HEK293 (cell line): Measurements from ENCODE around the gene CENPF.
"Not testable (repeated sequence)": the region's sequence is repeated elsewhere in the genome, so short reads cannot be mapped to it uniquely, and the experiment has no call there.

ENCODE experiments used
- MEIS1 ChIP-seq: sonication (generic); formaldehyde crosslinking; IDR thresholded peaks from 2 replicates; pipeline ENCODE4 v1.8.1; 2022; ENCODE audit warnings: missing genetic modification reagents, mild to moderate bottlenecking, borderline replicate concordance
- ZNF24 ChIP-seq: fragments of 450-650 bp; formaldehyde crosslinking; IDR thresholded peaks from 2 replicates; pipeline ENCODE4 v1.5.1; 2016; ENCODE audit warnings: missing biosample characterization, missing genetic modification characterization
- ZNF623 ChIP-seq: fragments of 450-650 bp; formaldehyde crosslinking; IDR thresholded peaks from 2 replicates; pipeline ENCODE4 v1.5.1; 2016; ENCODE audit warnings: missing biosample characterization, missing genetic modification characterization
- ZNF629 ChIP-seq: fragments of 450-650 bp; formaldehyde crosslinking; IDR thresholded peaks from 2 replicates; pipeline ENCODE4 v1.5.1; 2017; ENCODE audit warnings: missing biosample characterization, missing genetic modification characterization
- TF ChIP-seq, protein P1 (sequence below): fragments of 450-650 bp; formaldehyde crosslinking; IDR thresholded peaks from 2 replicates; pipeline ENCODE4 v1.5.1; 2016; ENCODE audit warnings: missing biosample characterization, missing genetic modification characterization
- TF ChIP-seq, protein P2 (sequence below): fragments of 450-650 bp; formaldehyde crosslinking; IDR thresholded peaks from 2 replicates; pipeline ENCODE4 v1.5.1; 2016; ENCODE audit warnings: missing biosample characterization, missing genetic modification characterization, low read depth
- TF ChIP-seq, protein P3 (sequence below): fragments of 450-650 bp; formaldehyde crosslinking; IDR thresholded peaks from 2 replicates; pipeline ENCODE4 v1.5.1; 2016; ENCODE audit warnings: missing biosample characterization, missing genetic modification characterization
- TF ChIP-seq, protein P4 (sequence below): fragments of 450-650 bp; formaldehyde crosslinking; IDR thresholded peaks from 2 replicates; pipeline ENCODE4 v1.5.1; 2016; ENCODE audit warnings: missing biosample characterization, missing genetic modification characterization

DNA sequence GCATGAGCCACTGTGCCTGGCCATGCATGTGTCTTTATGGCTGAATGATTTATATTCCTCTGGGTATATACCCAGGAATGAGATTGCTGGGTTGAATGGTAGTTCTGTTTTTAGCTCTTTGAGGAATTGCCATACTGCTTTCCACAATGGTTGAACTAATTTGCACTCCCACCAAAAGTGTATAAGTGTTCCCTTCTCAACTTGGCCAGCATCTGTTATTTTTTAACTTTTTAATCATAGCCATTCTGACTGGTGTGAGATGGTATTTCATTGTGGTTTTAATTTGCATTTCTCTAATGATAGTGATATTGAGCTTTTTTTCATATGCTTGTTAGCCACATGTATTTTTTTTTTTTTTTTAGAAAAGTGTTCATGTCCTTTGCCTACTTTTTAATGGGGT, 7.1 kb downstream of the CENPF start:
- not testable (repeated sequence) for TF ChIP-seq ZNF623 (tag by site-specific recombination); ZNF24 (tag by site-specific recombination); ZNF629 (tag by site-specific recombination); MEIS1 (CRISPR knock-in tag)
- TF ChIP-seq, protein P1, sequence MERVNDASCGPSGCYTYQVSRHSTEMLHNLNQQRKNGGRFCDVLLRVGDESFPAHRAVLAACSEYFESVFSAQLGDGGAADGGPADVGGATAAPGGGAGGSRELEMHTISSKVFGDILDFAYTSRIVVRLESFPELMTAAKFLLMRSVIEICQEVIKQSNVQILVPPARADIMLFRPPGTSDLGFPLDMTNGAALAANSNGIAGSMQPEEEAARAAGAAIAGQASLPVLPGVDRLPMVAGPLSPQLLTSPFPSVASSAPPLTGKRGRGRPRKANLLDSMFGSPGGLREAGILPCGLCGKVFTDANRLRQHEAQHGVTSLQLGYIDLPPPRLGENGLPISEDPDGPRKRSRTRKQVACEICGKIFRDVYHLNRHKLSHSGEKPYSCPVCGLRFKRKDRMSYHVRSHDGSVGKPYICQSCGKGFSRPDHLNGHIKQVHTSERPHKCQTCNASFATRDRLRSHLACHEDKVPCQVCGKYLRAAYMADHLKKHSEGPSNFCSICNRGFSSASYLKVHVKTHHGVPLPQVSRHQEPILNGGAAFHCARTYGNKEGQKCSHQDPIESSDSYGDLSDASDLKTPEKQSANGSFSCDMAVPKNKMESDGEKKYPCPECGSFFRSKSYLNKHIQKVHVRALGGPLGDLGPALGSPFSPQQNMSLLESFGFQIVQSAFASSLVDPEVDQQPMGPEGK (tag by site-specific recombination), result not testable (repeated sequence)
- TF ChIP-seq, protein P2, sequence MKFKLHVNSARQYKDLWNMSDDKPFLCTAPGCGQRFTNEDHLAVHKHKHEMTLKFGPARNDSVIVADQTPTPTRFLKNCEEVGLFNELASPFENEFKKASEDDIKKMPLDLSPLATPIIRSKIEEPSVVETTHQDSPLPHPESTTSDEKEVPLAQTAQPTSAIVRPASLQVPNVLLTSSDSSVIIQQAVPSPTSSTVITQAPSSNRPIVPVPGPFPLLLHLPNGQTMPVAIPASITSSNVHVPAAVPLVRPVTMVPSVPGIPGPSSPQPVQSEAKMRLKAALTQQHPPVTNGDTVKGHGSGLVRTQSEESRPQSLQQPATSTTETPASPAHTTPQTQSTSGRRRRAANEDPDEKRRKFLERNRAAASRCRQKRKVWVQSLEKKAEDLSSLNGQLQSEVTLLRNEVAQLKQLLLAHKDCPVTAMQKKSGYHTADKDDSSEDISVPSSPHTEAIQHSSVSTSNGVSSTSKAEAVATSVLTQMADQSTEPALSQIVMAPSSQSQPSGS (tag by site-specific recombination), result not testable (repeated sequence)
- TF ChIP-seq, protein P3, sequence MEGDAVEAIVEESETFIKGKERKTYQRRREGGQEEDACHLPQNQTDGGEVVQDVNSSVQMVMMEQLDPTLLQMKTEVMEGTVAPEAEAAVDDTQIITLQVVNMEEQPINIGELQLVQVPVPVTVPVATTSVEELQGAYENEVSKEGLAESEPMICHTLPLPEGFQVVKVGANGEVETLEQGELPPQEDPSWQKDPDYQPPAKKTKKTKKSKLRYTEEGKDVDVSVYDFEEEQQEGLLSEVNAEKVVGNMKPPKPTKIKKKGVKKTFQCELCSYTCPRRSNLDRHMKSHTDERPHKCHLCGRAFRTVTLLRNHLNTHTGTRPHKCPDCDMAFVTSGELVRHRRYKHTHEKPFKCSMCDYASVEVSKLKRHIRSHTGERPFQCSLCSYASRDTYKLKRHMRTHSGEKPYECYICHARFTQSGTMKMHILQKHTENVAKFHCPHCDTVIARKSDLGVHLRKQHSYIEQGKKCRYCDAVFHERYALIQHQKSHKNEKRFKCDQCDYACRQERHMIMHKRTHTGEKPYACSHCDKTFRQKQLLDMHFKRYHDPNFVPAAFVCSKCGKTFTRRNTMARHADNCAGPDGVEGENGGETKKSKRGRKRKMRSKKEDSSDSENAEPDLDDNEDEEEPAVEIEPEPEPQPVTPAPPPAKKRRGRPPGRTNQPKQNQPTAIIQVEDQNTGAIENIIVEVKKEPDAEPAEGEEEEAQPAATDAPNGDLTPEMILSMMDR (tag by site-specific recombination), result not testable (repeated sequence)
- TF ChIP-seq, protein P4, sequence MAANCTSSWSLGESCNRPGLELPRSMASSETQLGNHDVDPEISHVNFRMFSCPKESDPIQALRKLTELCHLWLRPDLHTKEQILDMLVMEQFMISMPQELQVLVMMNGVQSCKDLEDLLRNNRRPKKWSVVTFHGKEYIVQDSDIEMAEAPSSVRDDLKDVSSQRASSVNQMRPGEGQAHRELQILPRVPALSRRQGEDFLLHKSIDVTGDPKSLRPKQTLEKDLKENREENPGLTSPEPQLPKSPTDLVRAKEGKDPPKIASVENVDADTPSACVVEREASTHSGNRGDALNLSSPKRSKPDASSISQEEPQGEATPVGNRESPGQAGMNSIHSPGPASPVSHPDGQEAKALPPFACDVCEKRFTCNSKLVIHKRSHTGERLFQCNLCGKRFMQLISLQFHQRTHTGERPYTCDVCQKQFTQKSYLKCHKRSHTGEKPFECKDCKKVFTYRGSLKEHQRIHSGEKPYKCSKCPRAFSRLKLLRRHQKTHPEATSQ (tag by site-specific recombination), result not testable (repeated sequence)
